Astrocyte of the spinal cord (primary cell): ENCODE results near the gene CRTAP.
A peak's percentile ranks its signal among the peaks of the same experiment; 100 is the strongest.

Experiments used
- DNase-seq: peaks from one replicate; pipeline ENCODE4 v3.0.0; 2011; ENCODE audit warnings: low read depth, low spot score
- H3K4me3 ChIP-seq: 2 replicates; pipeline ENCODE4 v1.5.1; 2011; ENCODE audit warnings: low read depth, mild to moderate bottlenecking, low read length, moderate library complexity
- CTCF ChIP-seq: IDR thresholded peaks from 2 replicates; pipeline ENCODE4 v1.5.1; 2012; ENCODE audit warnings: low read depth, mild to moderate bottlenecking, low read length, inconsistent platforms
- in situ Hi-C: cut with HindIII; loops from 2 replicates; pipeline ENCODE4 v1.10.0; 2017; ENCODE audit warnings: low sequenced_read_pairs

Gene CRTAP

GRCh38 chr3:33088691-33089090, 25.1 kb upstream of the CRTAP start:
- no peak overlapping the region for H3K4me3 ChIP-seq
- TF ChIP-seq CTCF, result no peak
- DNase-seq, result no peak
- in situ Hi-C loops, result no loop called here

- H3K4me3 ChIP-seq, result no peak overlapping the region
- DNase-seq, result no peak
- no peak for TF ChIP-seq CTCF
- in situ Hi-C loops, result no loop called here
Observed at GRCh38 chr3:33089515-33089914, 24.3 kb upstream of the CRTAP start.

- in situ Hi-C loops, result no loop called here
- TF ChIP-seq CTCF, result no peak
- no peak overlapping the region for H3K4me3 ChIP-seq
- DNase-seq, result no peak
Observed at GRCh38 chr3:33091746-33092145, 22.1 kb upstream of the CRTAP start.

GRCh38 chr3:33092496-33093254, 21.1 kb upstream of the CRTAP start:
- in situ Hi-C loops, result no loop called here
- no peak overlapping the region for H3K4me3 ChIP-seq
- no peak for TF ChIP-seq CTCF
- no peak for DNase-seq

- H3K4me3 ChIP-seq, result no peak overlapping the region
- in situ Hi-C loops, result no loop called here
- TF ChIP-seq CTCF, result no peak
- DNase-seq, result no peak
Observed at GRCh38 chr3:33093847-33094246, 20.0 kb upstream of the CRTAP start.

- peak overlapping the region; percentile 83 for H3K4me3 ChIP-seq
- no peak for TF ChIP-seq CTCF
- in situ Hi-C loops, result no loop called here
- DNase-seq, result no peak
Observed at GRCh38 chr3:33095436-33095835, 18.4 kb upstream of the CRTAP start.
